HEK293 (cell line): ENCODE results near the gene EYS.

Experiments
- CTCF ChIA-PET: fragments of 350-600 bp; formaldehyde crosslinking; extraction: SDS; loops from one replicate; lab custom pipeline; 2021; ENCODE audit warnings: antibody characterized with exemption; lab: Yijun Ruan, JAX
- POLR2A ChIA-PET: fragments of 300-600 bp; formaldehyde crosslinking; extraction: SDS; loops from one replicate; lab custom pipeline; 2020; ENCODE audit warnings: antibody characterized with exemption, inconsistent platforms; lab: Yijun Ruan, JAX
- H3K27ac ChIP-seq: fragments of 200-500 bp; sonication (Bioruptor generic); 2 replicates; pipeline ENCODE4 v1.5.1; 2014; ENCODE audit warnings: low read depth, low read length, control low read depth, inconsistent platforms; ENCODE audit errors: extremely low read depth
- H3K36me3 ChIP-seq, 2 experiments: fragments of 200-500 bp in 1 of 2; sonication (Bioruptor generic) in 1 of 2; 1 replicate in 1 of 2; 2 replicates in 1 of 2; pipeline ENCODE4 v1.5.1; 2014 to 2017; ENCODE audit warnings: inconsistent platforms in 2 of 2, low read length in 2 of 2; ENCODE audit not compliant: control insufficient read depth in 2 of 2, insufficient read depth in 1 of 2
- H3K4me1 ChIP-seq: fragments of 200-500 bp; sonication (Bioruptor generic); 2 replicates; pipeline ENCODE4 v1.5.1; 2014; ENCODE audit warnings: mild to moderate bottlenecking, low read length, inconsistent platforms; ENCODE audit not compliant: control insufficient read depth, insufficient read depth
- H3K4me3 ChIP-seq: 2 replicates; pipeline ENCODE4 v1.5.1; 2011; ENCODE audit warnings: low read depth, mild to moderate bottlenecking, control low read depth, low read length, moderate library complexity
- H3K9me3 ChIP-seq: fragments of 200-500 bp; sonication (Bioruptor generic); 2 replicates; pipeline ENCODE4 v1.5.1; 2014; ENCODE audit warnings: low read depth, low read length, inconsistent platforms; ENCODE audit not compliant: control insufficient read depth, insufficient read depth
- AEBP2 ChIP-seq: fragments of 450-650 bp; formaldehyde crosslinking; IDR thresholded peaks from 2 replicates; pipeline ENCODE4 v1.5.1; 2016; ENCODE audit warnings: missing biosample characterization, missing genetic modification characterization, borderline replicate concordance
- HOXC10 ChIP-seq: sonication (generic); formaldehyde crosslinking; IDR thresholded peaks from 2 replicates; pipeline ENCODE4 v1.8.1; 2023; ENCODE audit warnings: mild to moderate bottlenecking, missing genetic modification reagents
- MZF1 ChIP-seq: fragments of 450-650 bp; formaldehyde crosslinking; IDR thresholded peaks from 2 replicates; pipeline ENCODE4 v1.5.1; 2017; ENCODE audit warnings: missing biosample characterization, missing genetic modification characterization, borderline replicate concordance
- PRDM1 ChIP-seq: fragments of 450-650 bp; formaldehyde crosslinking; IDR thresholded peaks from 2 replicates; pipeline ENCODE4; 2016; ENCODE audit warnings: missing biosample characterization, missing genetic modification characterization
- TCF7L2 ChIP-seq: IDR thresholded peaks from 2 replicates; pipeline ENCODE4 v1.6.1; 2011; ENCODE audit warnings: low read depth, mild to moderate bottlenecking, inconsistent platforms, low read length, moderate library complexity, borderline replicate concordance
- WT1 ChIP-seq: fragments of 450-650 bp; formaldehyde crosslinking; IDR thresholded peaks from 2 replicates; pipeline ENCODE4 v1.5.1; 2016; ENCODE audit warnings: missing biosample characterization, missing genetic modification characterization
- ZBTB49 ChIP-seq: fragments of 450-650 bp; formaldehyde crosslinking; IDR thresholded peaks from 2 replicates; pipeline ENCODE4 v1.5.1; 2016; ENCODE audit warnings: missing biosample characterization, missing genetic modification characterization, low read depth
- ZBTB8A ChIP-seq: fragments of 450-650 bp; formaldehyde crosslinking; IDR thresholded peaks from 2 replicates; pipeline ENCODE4 v1.5.1; 2016; ENCODE audit warnings: missing biosample characterization, missing genetic modification characterization
- ZNF140 ChIP-seq: fragments of 450-650 bp; formaldehyde crosslinking; IDR thresholded peaks from 2 replicates; pipeline ENCODE4 v1.5.1; 2016; ENCODE audit warnings: missing biosample characterization, missing genetic modification characterization
- ZNF148 ChIP-seq: fragments of 450-650 bp; formaldehyde crosslinking; IDR thresholded peaks from 2 replicates; pipeline ENCODE4 v1.5.0; 2017; ENCODE audit warnings: missing biosample characterization, missing genetic modification characterization, borderline replicate concordance
- ZNF157 ChIP-seq: fragments of 450-650 bp; formaldehyde crosslinking; IDR thresholded peaks from 2 replicates; pipeline ENCODE4 v1.5.1; 2016; ENCODE audit warnings: missing biosample characterization, missing genetic modification characterization
- ZNF175 ChIP-seq: fragments of 450-650 bp; formaldehyde crosslinking; IDR thresholded peaks from 2 replicates; pipeline ENCODE4 v1.5.1; 2016; ENCODE audit warnings: missing biosample characterization, missing genetic modification characterization
- ZNF19 ChIP-seq: fragments of 450-650 bp; formaldehyde crosslinking; IDR thresholded peaks from 2 replicates; pipeline ENCODE4; 2016; ENCODE audit warnings: missing biosample characterization, missing genetic modification characterization, low read depth
- ZNF2 ChIP-seq: fragments of 450-650 bp; formaldehyde crosslinking; IDR thresholded peaks from 2 replicates; pipeline ENCODE4 v1.5.1; 2016; ENCODE audit warnings: missing biosample characterization, missing genetic modification characterization
- ZNF202 ChIP-seq: fragments of 450-650 bp; formaldehyde crosslinking; IDR thresholded peaks from 2 replicates; pipeline ENCODE4 v1.5.1; 2016; ENCODE audit warnings: missing biosample characterization, missing genetic modification characterization, borderline replicate concordance
- ZNF214 ChIP-seq: fragments of 450-650 bp; formaldehyde crosslinking; IDR thresholded peaks from 2 replicates; pipeline ENCODE4 v1.5.1; 2017; ENCODE audit warnings: missing biosample characterization, mild to moderate bottlenecking, missing genetic modification characterization, borderline replicate concordance
- ZNF292 ChIP-seq: fragments of 450-650 bp; formaldehyde crosslinking; IDR thresholded peaks from 2 replicates; pipeline ENCODE4 v1.5.1; 2016; ENCODE audit warnings: low read depth, missing biosample characterization, missing genetic modification characterization, borderline replicate concordance
- ZNF324 ChIP-seq: fragments of 450-650 bp; formaldehyde crosslinking; IDR thresholded peaks from 2 replicates; pipeline ENCODE4 v1.5.1; 2016; ENCODE audit warnings: missing biosample characterization, missing genetic modification characterization
- ZNF394 ChIP-seq: fragments of 450-650 bp; formaldehyde crosslinking; IDR thresholded peaks from 2 replicates; pipeline ENCODE4 v1.5.1; 2016; ENCODE audit warnings: missing biosample characterization, missing genetic modification characterization, mild to moderate bottlenecking, moderate library complexity, borderline replicate concordance
- ZNF404 ChIP-seq: fragments of 450-650 bp; formaldehyde crosslinking; IDR thresholded peaks from 2 replicates; pipeline ENCODE4 v1.5.1; 2017; ENCODE audit warnings: missing biosample characterization, missing genetic modification characterization
- ZNF530 ChIP-seq: fragments of 450-650 bp; formaldehyde crosslinking; IDR thresholded peaks from 2 replicates; pipeline ENCODE4 v1.5.1; 2016; ENCODE audit warnings: low read depth, missing biosample characterization, missing genetic modification characterization
- ZNF549 ChIP-seq: fragments of 450-650 bp; IDR thresholded peaks from 2 replicates; pipeline ENCODE4 v1.5.1; 2018; ENCODE audit warnings: missing biosample characterization, missing genetic modification characterization, mild to moderate bottlenecking, inconsistent platforms, moderate library complexity
- ZNF571 ChIP-seq: fragments of 450-650 bp; formaldehyde crosslinking; IDR thresholded peaks from 2 replicates; pipeline ENCODE4 v1.5.0; 2017; ENCODE audit warnings: missing biosample characterization, missing genetic modification characterization
- ZNF610 ChIP-seq: fragments of 450-650 bp; formaldehyde crosslinking; IDR thresholded peaks from 2 replicates; pipeline ENCODE4 v1.5.1; 2016; ENCODE audit warnings: missing biosample characterization, missing genetic modification characterization, borderline replicate concordance
- ZNF621 ChIP-seq: fragments of 450-650 bp; formaldehyde crosslinking; IDR thresholded peaks from 2 replicates; pipeline ENCODE4 v1.5.1; 2017; ENCODE audit warnings: missing biosample characterization, missing genetic modification characterization
- ZNF624 ChIP-seq: fragments of 450-650 bp; formaldehyde crosslinking; IDR thresholded peaks from 2 replicates; pipeline ENCODE4 v1.5.1; 2017; ENCODE audit warnings: missing biosample characterization, missing genetic modification characterization
- ZNF654 ChIP-seq: fragments of 450-650 bp; formaldehyde crosslinking; IDR thresholded peaks from 2 replicates; pipeline ENCODE4 v1.5.1; 2016; ENCODE audit warnings: low read depth, missing biosample characterization, missing genetic modification characterization
- ZNF670 ChIP-seq: fragments of 450-650 bp; formaldehyde crosslinking; IDR thresholded peaks from 2 replicates; pipeline ENCODE4 v1.5.1; 2016; ENCODE audit warnings: missing biosample characterization, missing genetic modification characterization, low read depth
- ZNF777 ChIP-seq: fragments of 450-650 bp; formaldehyde crosslinking; IDR thresholded peaks from 2 replicates; pipeline ENCODE4 v1.5.1; 2017; ENCODE audit warnings: missing biosample characterization, missing genetic modification characterization, borderline replicate concordance
- ZNF792 ChIP-seq: fragments of 450-650 bp; formaldehyde crosslinking; IDR thresholded peaks from 2 replicates; pipeline ENCODE4 v1.5.1; 2016; ENCODE audit warnings: missing biosample characterization, missing genetic modification characterization

EYS gene

GRCh38 chr6:65410309-65410708 lies 296.7 kb downstream of the EYS start:
- Histone ChIP-seq H3K27ac (no peak overlapping the region), H3K4me1 (no peaks in the 10 kb centered on the region), H3K36me3 (no peaks in the 10 kb centered on the region), H3K9me3 (no peaks in the 10 kb centered on the region), H3K4me3 (no peak overlapping the region)
- TF ChIP-seq ZNF292 (tag by site-specific recombination) (no peak), ZNF670 (no peak), ZNF792 (tag by site-specific recombination) (no peak), TCF7L2 (no peak), HOXC10 (no peak), ZNF404 (tag by site-specific recombination) (no peak), ZNF777 (tag by site-specific recombination) (no peak), ZNF530 (no peak), ZNF394 (tag by site-specific recombination) (no peak), ZNF202 (tag by site-specific recombination) (no peak), ZBTB8A (tag by site-specific recombination) (no peak), ZNF621 (tag by site-specific recombination) (no peak), ZNF2 (tag by site-specific recombination) (no peak), ZNF610 (no peak)
- CTCF ChIA-PET: no interaction called here
- POLR2A ChIA-PET: no interaction called here

GRCh38 chr6:65402564-65402963 lies 304.5 kb downstream of the EYS start:
- ChIA-PET POLR2A (no interaction called here), CTCF (no interaction called here)
- Histone ChIP-seq H3K4me1 (no peaks in the 10 kb centered on the region), H3K36me3 (no peaks in the 10 kb centered on the region), H3K27ac (no peak overlapping the region), H3K4me3 (no peak overlapping the region), H3K9me3 (no peaks in the 10 kb centered on the region)
- TF ChIP-seq ZNF777 (tag by site-specific recombination) (no peak), ZNF157 (tag by site-specific recombination) (no peak), ZNF214 (tag by site-specific recombination) (no peak), AEBP2 (no peak), ZNF140 (no peak), ZNF19 (no peak), ZBTB49 (tag by site-specific recombination) (no peak), ZNF571 (tag by site-specific recombination) (no peak), WT1 (tag by site-specific recombination) (no peak), ZNF175 (tag by site-specific recombination) (no peak), MZF1 (tag by site-specific recombination) (no peak), HOXC10 (no peak), ZNF792 (tag by site-specific recombination) (no peak), ZNF148 (tag by site-specific recombination) (no peak), ZNF324 (no peak), ZNF624 (tag by site-specific recombination) (no peak), ZNF654 (tag by site-specific recombination) (no peak), ZNF549 (tag by site-specific recombination) (no peak), PRDM1 (no peak)
